GM12801 (cell line): Measurements from ENCODE around the gene ZNF598.

Experiments used
- CTCF ChIP-seq: IDR thresholded peaks from one replicate; pipeline ENCODE4 v1.5.1; 2011; ENCODE audit warnings: control low read depth; ENCODE audit not compliant: insufficient read length; ENCODE audit errors: extremely low read depth

Gene ZNF598

GRCh38 chr16:2022723-2023091, 13.1 kb upstream of the ZNF598 start:
- TF ChIP-seq CTCF = no peak

GRCh38 chr16:2019921-2020831, 10.6 kb upstream of the ZNF598 start:
- no peak for TF ChIP-seq CTCF

GRCh38 chr16:2019518-2019920, 9.9 kb upstream of the ZNF598 start, which contains the start of gene NPW:
TSS of gene NPW (plus strand) at chr16:2019785.
- TF ChIP-seq CTCF = no peak

GRCh38 chr16:2016407-2016922, 6.8 kb upstream of the ZNF598 start:
- TF ChIP-seq CTCF = no peak

- no peak for TF ChIP-seq CTCF
These were observed 6.3 kb upstream of the ZNF598 start for GRCh38 chr16:2015947-2016208.

GRCh38 chr16:2015117-2015946, 5.7 kb upstream of the ZNF598 start:
- no peak for TF ChIP-seq CTCF

GRCh38 chr16:2013527-2013926, 3.9 kb upstream of the ZNF598 start:
- TF ChIP-seq CTCF = no peak
